Body of pancreas (tissue), 4 donors: Measurements from ENCODE around the gene MEOX2. TPM values are rescaled to one million over a fixed set of nuclear protein-coding genes. Genes with fewer than 3 reads are reported as not detected.

ENCODE experiments used
- ATAC-seq: fragments of 150-250 bp; one replicate; pipeline ENCODE4 v1.9.1; 2016
- DNase-seq, 4 donors: peaks; one replicate each; pipeline ENCODE4 v3.0.0-alpha.2; 2019
- H3K27ac ChIP-seq, 4 donors: fragments of 200-600 bp; sonication (generic); 1 replicate in 3 of 4; 2 replicates in 1 of 4; pipeline versions ENCODE4 v1.5.1 to v1.6.1; 2016 to 2019; ENCODE audit warnings: mild to moderate bottlenecking in 1 of 4, mixed read lengths in 1 of 4, moderate library complexity in 1 of 4
- H3K27me3 ChIP-seq, 2 donors: fragments of 200-600 bp; sonication (generic); one replicate each; pipeline ENCODE4 v1.6.0; 2016; ENCODE audit warnings: mild to moderate bottlenecking in 1 of 2
- H3K36me3 ChIP-seq, 2 donors: fragments of 200-600 bp; sonication (generic); replicated peaks in 1 of 2; 2 replicates each; pipeline ENCODE4 v1.5.1; 2016; ENCODE audit warnings: low read depth in 2 of 2; ENCODE audit not compliant: insufficient read depth in 1 of 2
- H3K4me1 ChIP-seq: fragments of 200-600 bp; sonication (generic); one replicate; pipeline ENCODE4 v1.6.0; 2016
- H3K4me3 ChIP-seq, 2 donors: fragments of 200-600 bp; sonication (generic); 1 replicate in 1 of 2; 2 replicates in 1 of 2; pipeline ENCODE4 v1.5.1; 2016 to 2019
- H3K9me3 ChIP-seq, 3 donors: fragments of 200-600 bp; sonication (generic); 1 replicate in 2 of 3; 2 replicates in 1 of 3; pipeline ENCODE4 v1.5.1; 2016
- POLR2A ChIP-seq, 3 donors: fragments of 450-650 bp; IDR thresholded peaks; one replicate each; pipeline ENCODE4 v1.6.1; 2016; ENCODE audit warnings: antibody characterized with exemption in 3 of 3, mild to moderate bottlenecking in 2 of 3
- WGBS, 2 donors: methylation state at CpG; one replicate each; pipeline ENCODE4 v1.1.5; 2017; 5-methylcytosine and 5-hydroxymethylcytosine counted together
- intact Hi-C: fragments of 100-400 bp; cut with DNase I; formaldehyde crosslinking; loops from one replicate; pipeline ENCODE4 v1.15.1; 2023
- total RNA-seq, 2 donors: library from RNA; depleted of rRNA; stranded (reverse); fragments of >200 nt; gene quantifications; one replicate each; pipeline ENCODE4 v1.1.0, GENCODE V29; 2016
- TF ChIP-seq, protein P1 (sequence below), 7 experiments: fragments of 450-650 bp in 4 of 7; fragments of 200-600 bp in 3 of 7; sonication (generic) in 3 of 7; IDR thresholded peaks; one replicate each; pipeline ENCODE4 v1.5.1; 2016 to 2019; ENCODE audit warnings: antibody characterized with exemption in 7 of 7

Gene MEOX2
- total RNA-seq, 2 donors from 2014 or later, result 0.66 to 8.0 TPM

DNA sequence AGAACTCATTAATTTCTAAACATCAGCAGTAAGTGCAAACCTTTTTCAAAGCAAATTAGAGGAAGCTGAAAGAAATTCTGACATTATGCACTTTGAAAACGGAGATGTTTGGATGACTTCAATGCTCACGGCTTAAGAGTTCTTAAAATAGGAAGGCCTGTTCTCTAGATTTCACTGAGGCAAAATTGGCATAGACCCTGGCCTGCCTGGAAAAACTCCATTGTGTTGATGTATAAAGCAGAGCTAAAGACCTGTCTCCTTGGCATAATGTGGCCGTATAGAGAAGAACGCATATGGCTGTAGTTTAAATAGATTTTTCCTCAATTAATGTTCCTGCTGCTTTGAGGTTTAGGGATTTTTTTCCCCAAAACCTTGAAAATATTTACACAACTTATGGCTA lies 100.2 kb downstream of the MEOX2 start:
- 87 to 90% methylated on average over 4 of the region's 4 CpGs for WGBS, 2 donors
- Histone ChIP-seq H3K4me3 (no peak overlapping the region), H3K9me3 (no peaks in the 10 kb centered on the region), H3K27me3 (no peaks in the 10 kb centered on the region), H3K27ac (no peak overlapping the region), H3K36me3 (no peaks in the 10 kb centered on the region), H3K4me1 (no peaks in the 10 kb centered on the region)
- ATAC-seq (no peak), DNase-seq (no peak)
- intact Hi-C loops, result no loop called here
- TF ChIP-seq, protein P1, sequence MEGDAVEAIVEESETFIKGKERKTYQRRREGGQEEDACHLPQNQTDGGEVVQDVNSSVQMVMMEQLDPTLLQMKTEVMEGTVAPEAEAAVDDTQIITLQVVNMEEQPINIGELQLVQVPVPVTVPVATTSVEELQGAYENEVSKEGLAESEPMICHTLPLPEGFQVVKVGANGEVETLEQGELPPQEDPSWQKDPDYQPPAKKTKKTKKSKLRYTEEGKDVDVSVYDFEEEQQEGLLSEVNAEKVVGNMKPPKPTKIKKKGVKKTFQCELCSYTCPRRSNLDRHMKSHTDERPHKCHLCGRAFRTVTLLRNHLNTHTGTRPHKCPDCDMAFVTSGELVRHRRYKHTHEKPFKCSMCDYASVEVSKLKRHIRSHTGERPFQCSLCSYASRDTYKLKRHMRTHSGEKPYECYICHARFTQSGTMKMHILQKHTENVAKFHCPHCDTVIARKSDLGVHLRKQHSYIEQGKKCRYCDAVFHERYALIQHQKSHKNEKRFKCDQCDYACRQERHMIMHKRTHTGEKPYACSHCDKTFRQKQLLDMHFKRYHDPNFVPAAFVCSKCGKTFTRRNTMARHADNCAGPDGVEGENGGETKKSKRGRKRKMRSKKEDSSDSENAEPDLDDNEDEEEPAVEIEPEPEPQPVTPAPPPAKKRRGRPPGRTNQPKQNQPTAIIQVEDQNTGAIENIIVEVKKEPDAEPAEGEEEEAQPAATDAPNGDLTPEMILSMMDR (IDR thresholded peaks at IDR 0.05), result no peak
- TF ChIP-seq POLR2A (IDR thresholded peaks at IDR 0.05), result no peak

GRCh38 chr7:15584575-15584974 lies 101.9 kb downstream of the MEOX2 start:
- WGBS, 2 donors, result 76 to 86% methylated on average over 3 of the region's 3 CpGs
- no peak for DNase-seq
- no peak for TF ChIP-seq POLR2A (IDR thresholded peaks at IDR 0.05)
- TF ChIP-seq, protein P1 (IDR thresholded peaks at IDR 0.05), result no peak

DNA sequence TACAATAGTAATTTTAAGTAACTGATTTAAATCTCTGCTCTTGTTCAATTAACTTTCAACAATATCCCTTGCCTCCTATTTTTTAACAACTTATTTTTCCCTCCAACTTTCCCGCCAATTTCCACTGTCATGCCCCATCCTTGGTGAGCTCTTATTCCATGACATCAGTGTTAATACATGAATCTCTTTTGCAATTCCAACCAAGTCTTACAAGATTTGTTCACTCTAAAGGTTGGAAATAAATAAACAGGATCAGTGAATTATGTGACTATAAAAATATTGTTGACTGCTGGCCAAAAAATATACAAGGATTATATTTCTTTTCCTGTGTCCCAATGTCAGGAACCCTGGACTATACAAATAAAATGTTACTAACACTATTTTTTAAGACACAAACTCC lies 103.7 kb downstream of the MEOX2 start:
- no peak overlapping the region for H3K27ac ChIP-seq
- 84 to 94% methylated on average over 1 of the region's 1 CpG for whole genome bisulfite sequencing, 2 donors
- H3K4me1 ChIP-seq, result no peaks in the 10 kb centered on the region
- H3K27me3 ChIP-seq, result no peaks in the 10 kb centered on the region
- ATAC-seq, result no peak
- no peaks in the 10 kb centered on the region for H3K36me3 ChIP-seq
- H3K4me3 ChIP-seq, result no peak overlapping the region
- intact Hi-C loops, result no loop called here
- DNase-seq, result no peak
- H3K9me3 ChIP-seq, result no peaks in the 10 kb centered on the region
- no peak for TF ChIP-seq POLR2A (IDR thresholded peaks at IDR 0.05)
- TF ChIP-seq, protein P1 (IDR thresholded peaks at IDR 0.05), result no peak

More at GRCh38 chr7:15584575-15584974, 101.9 kb downstream of the MEOX2 start:
- H3K4me3 ChIP-seq, result no peak overlapping the region
- no peak overlapping the region for H3K27ac ChIP-seq
- no peaks in the 10 kb centered on the region for H3K27me3 ChIP-seq
- H3K4me1 ChIP-seq, result no peaks in the 10 kb centered on the region
- ATAC-seq, result no peak
- no peaks in the 10 kb centered on the region for H3K36me3 ChIP-seq
- intact Hi-C loops, result no loop called here
- no peaks in the 10 kb centered on the region for H3K9me3 ChIP-seq

- ATAC-seq (no peak), DNase-seq (no peak)
- intact Hi-C loops, result no loop called here
- Histone ChIP-seq H3K9me3 (no peaks in the 10 kb centered on the region), H3K36me3 (no peaks in the 10 kb centered on the region), H3K4me1 (no peaks in the 10 kb centered on the region), H3K4me3 (no peak overlapping the region), H3K27me3 (no peaks in the 10 kb centered on the region), H3K27ac (no peak overlapping the region)
- no peak for TF ChIP-seq POLR2A (IDR thresholded peaks at IDR 0.05)
- TF ChIP-seq, protein P1 (IDR thresholded peaks at IDR 0.05), result no peak
- 41% methylated on average over 3 of the region's 3 CpGs for WGBS, 2 donors
Observed at GRCh38 chr7:15581352-15581951, 105.0 kb downstream of the MEOX2 start.
